H1 (cell line): ENCODE results near the gene PLEKHH3. TPM values are rescaled to one million over a fixed set of nuclear protein-coding genes. Genes with fewer than 3 reads are reported as not detected.

Source experiments
- CTCF ChIA-PET: fragments of 300-600 bp; sonication (Branson Sonifier 250); formaldehyde crosslinking; loops from one replicate; lab custom pipeline; 2021; ENCODE audit not compliant: partially characterized antibody; lab: Charles Lee
- POLR2A ChIA-PET: fragments of 300-600 bp; sonication (Branson Sonifier 250); formaldehyde crosslinking; loops from one replicate; lab custom pipeline; 2021; ENCODE audit warnings: inconsistent platforms; ENCODE audit not compliant: partially characterized antibody; lab: Charles Lee
- DNase-seq, 2 experiments: peaks; one replicate each; pipeline versions ENCODE4 v3.0.0 to v3.0.0-alpha.2; 2010 to 2022; ENCODE audit warnings: low spot score in 2 of 2, low read depth in 1 of 2, mixed read lengths in 1 of 2
- FAIRE-seq: peaks from 2 replicates; lab custom pipeline; 2011; peaks lifted over from hg19 to GRCh38; lab: Jason Lieb, UNC
- H2AFZ ChIP-seq: 2 replicates; pipeline ENCODE4 v1.8.1; 2012; ENCODE audit warnings: low read length, inconsistent platforms
- H2AK5ac ChIP-seq: 2 replicates; pipeline ENCODE4 v1.6.1; 2013; ENCODE audit warnings: low read depth, low read length
- H2BK120ac ChIP-seq: replicated peaks from 2 replicates; pipeline ENCODE3; 2013; ENCODE audit warnings: low read depth, low read length, inconsistent platforms
- H2BK12ac ChIP-seq: 2 replicates; pipeline ENCODE4 v1.6.1; 2013; ENCODE audit warnings: low read depth, low read length
- H2BK15ac ChIP-seq: 2 replicates; pipeline ENCODE4 v1.6.1; 2013; ENCODE audit warnings: low read length
- H2BK20ac ChIP-seq: 2 replicates; pipeline ENCODE4 v1.6.1; 2013; ENCODE audit warnings: low read length
- H2BK5ac ChIP-seq: 2 replicates; pipeline ENCODE4 v1.6.1; 2013; ENCODE audit warnings: low read depth, low read length
- H3K14ac ChIP-seq: 2 replicates; pipeline ENCODE4 v1.6.1; 2013; ENCODE audit warnings: inconsistent platforms; ENCODE audit not compliant: insufficient read length
- H3K18ac ChIP-seq: 2 replicates; pipeline ENCODE4 v1.6.1; 2013; ENCODE audit warnings: low read length; ENCODE audit errors: extremely low read depth
- H3K23ac ChIP-seq: 2 replicates; pipeline ENCODE4 v1.6.1; 2013; ENCODE audit warnings: inconsistent platforms; ENCODE audit not compliant: insufficient read length
- H3K23me2 ChIP-seq: 2 replicates; pipeline ENCODE4 v1.6.1; 2013; ENCODE audit warnings: low read depth, low read length
- H3K27ac ChIP-seq: 2 replicates; pipeline ENCODE4 v1.6.1; 2011; ENCODE audit warnings: low read depth, low read length, inconsistent platforms
- H3K27me3 ChIP-seq, 4 experiments: replicated peaks in 1 of 4; 1 replicate in 1 of 4; 2 replicates in 3 of 4; pipeline versions ENCODE4 v1.6.1 to v1.8.1; 2011 to 2013; ENCODE audit warnings: low read length in 3 of 4, mild to moderate bottlenecking in 3 of 4, inconsistent platforms in 2 of 4, mixed read lengths in 2 of 4, moderate library complexity in 1 of 4; ENCODE audit not compliant: control insufficient read depth in 3 of 4, insufficient read depth in 3 of 4; ENCODE audit errors: extremely low read depth in 1 of 4
- H3K36me3 ChIP-seq, 4 experiments: 2 replicates each; pipeline versions ENCODE4 v1.6.1 to v1.8.1; 2011 to 2013; ENCODE audit warnings: mild to moderate bottlenecking in 4 of 4, low read length in 3 of 4, moderate library complexity in 2 of 4, control low read depth in 1 of 4, inconsistent platforms in 1 of 4; ENCODE audit not compliant: insufficient read depth in 4 of 4, control insufficient read depth in 2 of 4
- H3K4ac ChIP-seq: replicated peaks from 2 replicates; pipeline ENCODE3; 2013; ENCODE audit warnings: low read length, low read depth, mixed read lengths, inconsistent platforms; ENCODE audit not compliant: insufficient read length
- H3K4me1 ChIP-seq, 4 experiments: replicated peaks in 1 of 4; 1 replicate in 1 of 4; 2 replicates in 3 of 4; pipeline versions ENCODE4 v1.6.1 to v1.8.1; 2011 to 2013; ENCODE audit warnings: low read length in 3 of 4, inconsistent platforms in 2 of 4, mixed read lengths in 1 of 4; ENCODE audit not compliant: insufficient read depth in 4 of 4, control insufficient read depth in 3 of 4
- H3K4me2 ChIP-seq, 2 experiments: 2 replicates each; pipeline versions ENCODE4 v1.6.1 to v1.8.1; 2011 to 2013; ENCODE audit warnings: low read depth in 2 of 2, low read length in 2 of 2, control low read depth in 1 of 2, inconsistent platforms in 1 of 2, mild to moderate bottlenecking in 1 of 2; ENCODE audit not compliant: insufficient read depth in 1 of 2
- H3K4me3 ChIP-seq, 4 experiments: fragments of 200-600, 300-600 bp in 1 of 4; sonication (generic), shearing (Covaris generic), sonication (Bioruptor Twin) in 1 of 4; 2 replicates each; pipeline versions ENCODE4 v1.5.1 to v1.8.1; 2011 to 2016; ENCODE audit warnings: low read length in 4 of 4, low read depth in 3 of 4, control low read depth in 2 of 4, inconsistent platforms in 2 of 4, mild to moderate bottlenecking in 2 of 4, mixed read lengths in 1 of 4, moderate library complexity in 1 of 4; ENCODE audit not compliant: insufficient read depth in 2 of 4; ENCODE audit errors: extremely low read depth in 1 of 4
- H3K56ac ChIP-seq: replicated peaks from 2 replicates; pipeline ENCODE3; 2013; ENCODE audit warnings: low read depth, mild to moderate bottlenecking, mixed read lengths, low read length, inconsistent platforms; ENCODE audit not compliant: insufficient read length
- H3K79me1 ChIP-seq: 2 replicates; pipeline ENCODE4 v1.6.1; 2013; ENCODE audit warnings: low read depth, low read length, control low read depth
- H3K79me2 ChIP-seq, 2 experiments: 2 replicates each; pipeline versions ENCODE4 v1.6.1 to v1.8.1; 2012 to 2013; ENCODE audit warnings: low read length in 2 of 2, mild to moderate bottlenecking in 2 of 2, inconsistent platforms in 1 of 2; ENCODE audit not compliant: insufficient read depth in 2 of 2, control insufficient read depth in 1 of 2
- H3K9ac ChIP-seq, 4 experiments: replicated peaks in 1 of 4; 1 replicate in 1 of 4; 2 replicates in 3 of 4; pipeline versions ENCODE4 v1.6.1 to v1.8.1; 2011 to 2013; ENCODE audit warnings: low read depth in 3 of 4, low read length in 3 of 4, control low read depth in 2 of 4, mild to moderate bottlenecking in 2 of 4, moderate library complexity in 2 of 4, inconsistent platforms in 1 of 4; ENCODE audit errors: extremely low read depth in 1 of 4
- H3K9me3 ChIP-seq, 2 experiments: 2 replicates each; pipeline versions ENCODE4 v1.6.1 to v1.8.1; 2012 to 2013; ENCODE audit warnings: mild to moderate bottlenecking in 2 of 2, moderate library complexity in 2 of 2, control low read depth in 1 of 2, inconsistent platforms in 1 of 2, low read depth in 1 of 2, low read length in 1 of 2, mixed read lengths in 1 of 2; ENCODE audit not compliant: insufficient read depth in 2 of 2
- H4K20me1 ChIP-seq, 2 experiments: replicated peaks in 1 of 2; 2 replicates each; pipeline versions ENCODE3 to v1.8.1; 2011 to 2013; ENCODE audit warnings: inconsistent platforms in 2 of 2, low read length in 2 of 2, mild to moderate bottlenecking in 1 of 2; ENCODE audit not compliant: insufficient read depth in 2 of 2, control insufficient read depth in 1 of 2
- H4K5ac ChIP-seq: 2 replicates; pipeline ENCODE4 v1.6.1; 2013; ENCODE audit warnings: low read length, low read depth, mixed read lengths, inconsistent platforms; ENCODE audit not compliant: insufficient read length
- H4K8ac ChIP-seq: 2 replicates; pipeline ENCODE4 v1.8.0; 2013; ENCODE audit warnings: mild to moderate bottlenecking, moderate library complexity, low read length, inconsistent platforms; ENCODE audit not compliant: insufficient read depth; ENCODE audit errors: extremely low read depth
- H4K91ac ChIP-seq: replicated peaks from 2 replicates; pipeline ENCODE3; 2013; ENCODE audit warnings: low read length, mixed read lengths, inconsistent platforms; ENCODE audit not compliant: insufficient read length
- BACH1 ChIP-seq: IDR thresholded peaks from 2 replicates; pipeline ENCODE4 v1.6.1; 2012; ENCODE audit warnings: low read length, improper control_type of control experiment
- BRCA1 ChIP-seq: IDR thresholded peaks from 2 replicates; pipeline ENCODE4 v1.6.1; 2012; ENCODE audit warnings: low read depth, low read length, improper control_type of control experiment
- EGR1 ChIP-seq: IDR thresholded peaks from 2 replicates; pipeline ENCODE4 v1.6.1; 2011; ENCODE audit warnings: low read depth, low read length, borderline replicate concordance
- FOSL1 ChIP-seq: IDR thresholded peaks from 2 replicates; pipeline ENCODE4 v1.6.1; 2011; ENCODE audit warnings: mild to moderate bottlenecking, low read depth, low read length, moderate library complexity; ENCODE audit not compliant: insufficient read depth
- JUN ChIP-seq: IDR thresholded peaks from 2 replicates; pipeline ENCODE4 v1.6.1; 2011; ENCODE audit warnings: low read depth, mild to moderate bottlenecking, improper control_type of control experiment, low read length
- JUND ChIP-seq: IDR thresholded peaks from 2 replicates; pipeline ENCODE4 v1.6.1; 2011; ENCODE audit warnings: mild to moderate bottlenecking, improper control_type of control experiment, low read length
- KDM1A ChIP-seq: fragments of 200-600, 300-600 bp; sonication (generic); IDR thresholded peaks from 2 replicates; pipeline ENCODE4 v1.7.1; 2016; ENCODE audit warnings: mild to moderate bottlenecking, low read length, borderline replicate concordance
- NANOG ChIP-seq: IDR thresholded peaks from 2 replicates; pipeline ENCODE4 v1.6.1; 2011; ENCODE audit warnings: low read length, low read depth, mild to moderate bottlenecking, inconsistent platforms; ENCODE audit not compliant: insufficient read depth, poor library complexity, severe bottlenecking
- POU5F1 ChIP-seq: IDR thresholded peaks from 2 replicates; pipeline ENCODE4 v1.6.1; 2011; ENCODE audit warnings: low read depth, mild to moderate bottlenecking, low read length, moderate library complexity
- RAD21 ChIP-seq, 2 experiments: IDR thresholded peaks in 1 of 2; conservative IDR thresholded peaks in 1 of 2; 2 replicates each; pipeline ENCODE4 v1.6.1; 2011; ENCODE audit warnings: low read depth in 2 of 2, low read length in 2 of 2, improper control_type of control experiment in 1 of 2, inconsistent platforms in 1 of 2, mild to moderate bottlenecking in 1 of 2, moderate library complexity in 1 of 2
- SIN3A ChIP-seq, 2 experiments: IDR thresholded peaks in 1 of 2; conservative IDR thresholded peaks in 1 of 2; 2 replicates each; pipeline ENCODE4 v1.6.1; 2011 to 2012; ENCODE audit warnings: low read length in 2 of 2, improper control_type of control experiment in 1 of 2, low read depth in 1 of 2, mild to moderate bottlenecking in 1 of 2
- TBP ChIP-seq: IDR thresholded peaks from 2 replicates; pipeline ENCODE4 v1.6.1; 2011; ENCODE audit warnings: low read depth, low read length, improper control_type of control experiment
- WGBS, 2 experiments: shearing (Covaris generic) in 1 of 2; methylation state at CpG; one replicate each; pipeline versions ENCODE4 v1.1.6 to v1.1.7; 2013 to 2015; ENCODE audit warnings: low lambda C conversion rate in 2 of 2, mixed read lengths in 2 of 2, inconsistent platforms in 1 of 2, low coverage in 1 of 2, missing lambda C conversion rate in 1 of 2; ENCODE audit not compliant: insufficient replicate concordance in 2 of 2, insufficient coverage in 1 of 2, insufficient read length in 1 of 2; ENCODE audit errors: extremely low coverage in 1 of 2, missing lambda C conversion rate in 1 of 2; 5-methylcytosine and 5-hydroxymethylcytosine counted together
- polyA plus RNA-seq, 7 experiments: library from polyadenylated mRNA; depleted of rRNA in 3 of 7; stranded (reverse) in 5 of 7; unstranded in 2 of 7; fragments of >200 nt in 5 of 7; fragments of 200-250 nt in 2 of 7; gene quantifications; 1 replicate in 5 of 7; 2 replicates in 1 of 7; 4 replicates in 1 of 7; pipeline versions ENCODE4 v1.2.1 to v1.2.3, GENCODE V29; 2011 to 2013; ENCODE audit warnings: missing spikeins in 2 of 7, mixed read lengths in 2 of 7
- total RNA-seq: library from RNA; stranded (reverse); fragmentation: NEBNext Ultra II Directional; extraction: Animal tissue kit (Norgen Biotek cat#: 25700); gene quantifications from 2 replicates; pipeline ENCODE4 v1.2.1, GENCODE V29; 2021

Gene PLEKHH3
- total and polyA plus RNA-seq, 2 of the 8 experiments (the other 6 are each of a cell fraction or from before 2014, with no cell fraction given): 11.1 to 13.5 TPM

- H2BK20ac ChIP-seq: no peak overlapping the region
- no peak overlapping the region for H3K4ac ChIP-seq
- H2BK120ac ChIP-seq: no peak overlapping the region
- H2AFZ ChIP-seq: no peak overlapping the region
- H2BK15ac ChIP-seq: no peak overlapping the region
- no peak overlapping the region for H3K18ac ChIP-seq
- no peak overlapping the region for H4K91ac ChIP-seq
- no peak overlapping the region for H3K9ac ChIP-seq
- 0 out of 4 replicates have a peak overlapping the region, but pooled peaks have one; percentile 53 to 72 for H3K4me2 ChIP-seq
- H3K79me1 ChIP-seq: no peaks in the 10 kb centered on the region
- no peak overlapping the region for H3K23ac ChIP-seq
- H4K5ac ChIP-seq: no peak overlapping the region
- WGBS, 2 experiments: 82% methylated on average over 7 of the region's 7 CpGs; no CpG with 5 or more reads in 1 of the 2 experiments
- no peaks in the 10 kb centered on the region for H3K27me3 ChIP-seq
- H4K8ac ChIP-seq: no peak overlapping the region
- H2BK12ac ChIP-seq: no peak overlapping the region
- no peaks in the 10 kb centered on the region for H3K9me3 ChIP-seq
- peaks cover 0 to 11% (median 5%) of the 10 kb centered on the region in 4 experiments; a peak in 4 of 8 replicates for H3K36me3 ChIP-seq
- H4K20me1 ChIP-seq: peaks cover 0 to 2% of the 10 kb centered on the region in 2 experiments
- FAIRE-seq (no peak), DNase-seq (no peak)
- no peak overlapping the region for H3K14ac ChIP-seq
- peaks cover 0 to 11% (median 6%) of the 10 kb centered on the region in 4 experiments; a peak in 5 of 7 replicates for H3K4me1 ChIP-seq
- CTCF ChIA-PET: interaction anchor here (0.6 to 6.4 kb wide), 8 partner anchors 12 to 87 kb away, joined by 3 to 40 read pairs (median 7); partner anchors contain the start of genes CCR10 and PLEKHH3
- H3K27ac ChIP-seq: no peak overlapping the region
- peak overlapping the region in 1 of 4 experiments; percentile 47; a peak in 1 of 8 replicates for H3K4me3 ChIP-seq
- H3K23me2 ChIP-seq: peaks cover 6% of the 10 kb centered on the region; the same call in 1 of the 2 replicates
- H2AK5ac ChIP-seq: no peak overlapping the region
- no peak overlapping the region for H3K56ac ChIP-seq
- POLR2A ChIA-PET: interaction anchor here (1.1 to 16.6 kb wide), 5 partner anchors 10 to 43 kb away, joined by 3 to 239 read pairs (median 3); partner anchors contain the start of genes CCR10 and PLEKHH3
- H3K79me2 ChIP-seq: no peaks in the 10 kb centered on the region
- H2BK5ac ChIP-seq: no peak overlapping the region
- TF ChIP-seq FOSL1: no peak
- TF ChIP-seq RAD21 (IDR thresholded peaks at IDR 0.05 in 1 of 2, conservative IDR thresholded peaks at IDR 0.05 in 1 of 2; ENCODE audit: low read depth in 2 of 2, low read length in 2 of 2): no peak
- no peak for TF ChIP-seq JUND
- no peak for TF ChIP-seq BRCA1
- TF ChIP-seq TBP: no peak
- TF ChIP-seq EGR1: no peak
- no peak for TF ChIP-seq BACH1
- TF ChIP-seq POU5F1: no peak
- no peak for TF ChIP-seq KDM1A
- no peak for TF ChIP-seq JUN
- TF ChIP-seq SIN3A (conservative IDR thresholded peaks at IDR 0.05 in 1 of 2, IDR thresholded peaks at IDR 0.05 in 1 of 2; ENCODE audit: low read depth in 1 of 2, low read length in 2 of 2): no peak
- TF ChIP-seq NANOG: no peak
Measured at GRCh38 chr17:42660692-42661345, 16.0 kb downstream of the PLEKHH3 start.
